GM06990 (cell line): Measurements from ENCODE around the gene TIMM8A.

Experiments
- DNase-seq: peaks from one replicate; pipeline ENCODE4 v3.0.0-alpha.2; 2011; ENCODE audit not compliant: insufficient read length; ENCODE audit errors: extremely low read depth
- H3K27me3 ChIP-seq: replicated peaks from 2 replicates; pipeline ENCODE4 v1.6.0; 2011; ENCODE audit warnings: low read length; ENCODE audit not compliant: control insufficient read depth, insufficient read depth
- H3K36me3 ChIP-seq: 2 replicates; pipeline ENCODE4 v1.5.1; 2011; ENCODE audit warnings: low read length; ENCODE audit not compliant: control insufficient read depth, insufficient read depth
- H3K4me3 ChIP-seq: replicated peaks from 2 replicates; pipeline ENCODE4 v1.5.1; 2011; ENCODE audit warnings: low read depth, mild to moderate bottlenecking, control low read depth, low read length
- TF ChIP-seq, protein P1 (sequence below): IDR thresholded peaks from 2 replicates; pipeline ENCODE4 v1.5.1; 2011; ENCODE audit warnings: low read length, control low read depth, mild to moderate bottlenecking, inconsistent platforms; ENCODE audit not compliant: insufficient read depth, poor library complexity, severe bottlenecking

Gene TIMM8A

DNA sequence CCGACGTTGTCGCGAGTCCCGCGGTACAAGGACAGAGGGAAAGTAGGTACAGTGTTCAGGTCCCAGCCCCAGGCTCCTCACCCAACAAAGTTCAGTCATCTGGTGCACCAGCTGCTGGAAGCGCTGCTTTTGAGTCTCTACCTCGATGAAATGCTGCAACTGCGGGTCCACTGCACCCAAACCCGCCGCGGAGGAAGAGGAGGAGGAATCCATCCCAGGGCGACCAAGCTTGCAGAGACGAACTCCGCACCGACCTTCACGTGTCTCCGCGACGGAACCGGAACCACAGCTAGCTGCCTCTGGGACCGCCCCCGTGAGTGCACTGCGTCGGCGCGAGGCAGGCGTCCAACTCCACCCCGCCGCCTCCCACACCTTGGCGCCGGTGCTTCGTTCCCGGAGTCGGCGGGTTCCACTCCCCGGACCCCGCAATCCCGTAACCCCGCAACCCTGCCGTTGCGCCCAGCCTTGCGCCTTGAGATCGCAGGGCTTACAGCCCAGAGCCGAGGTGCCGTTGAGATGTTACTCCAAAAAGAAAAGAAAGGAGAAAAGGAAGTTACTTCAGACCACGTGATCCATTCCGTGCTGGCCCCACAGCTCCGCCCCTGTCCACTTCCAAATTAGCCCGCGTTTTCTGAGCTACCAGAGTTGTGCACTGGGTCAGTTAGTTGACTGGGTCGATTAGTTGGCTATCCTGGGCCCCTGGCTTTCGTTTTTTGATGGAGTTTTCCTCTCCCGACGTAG lies at the start of gene TIMM8A:
TIMM8A (minus strand) TSS at position 291 of the 741 bp plus-strand sequence; CDS start at position 213, 78 bp downstream.
- Histone ChIP-seq H3K27me3 (no peaks in the 10 kb centered on the region), H3K4me3 (peak within 1 kb of the TSS; percentile 76), H3K36me3 (peaks cover 2% of the 10 kb centered on the region; the same call in 1 of the 2 replicates)
- DNase-seq = peak; percentile 85
- TF ChIP-seq, protein P1, sequence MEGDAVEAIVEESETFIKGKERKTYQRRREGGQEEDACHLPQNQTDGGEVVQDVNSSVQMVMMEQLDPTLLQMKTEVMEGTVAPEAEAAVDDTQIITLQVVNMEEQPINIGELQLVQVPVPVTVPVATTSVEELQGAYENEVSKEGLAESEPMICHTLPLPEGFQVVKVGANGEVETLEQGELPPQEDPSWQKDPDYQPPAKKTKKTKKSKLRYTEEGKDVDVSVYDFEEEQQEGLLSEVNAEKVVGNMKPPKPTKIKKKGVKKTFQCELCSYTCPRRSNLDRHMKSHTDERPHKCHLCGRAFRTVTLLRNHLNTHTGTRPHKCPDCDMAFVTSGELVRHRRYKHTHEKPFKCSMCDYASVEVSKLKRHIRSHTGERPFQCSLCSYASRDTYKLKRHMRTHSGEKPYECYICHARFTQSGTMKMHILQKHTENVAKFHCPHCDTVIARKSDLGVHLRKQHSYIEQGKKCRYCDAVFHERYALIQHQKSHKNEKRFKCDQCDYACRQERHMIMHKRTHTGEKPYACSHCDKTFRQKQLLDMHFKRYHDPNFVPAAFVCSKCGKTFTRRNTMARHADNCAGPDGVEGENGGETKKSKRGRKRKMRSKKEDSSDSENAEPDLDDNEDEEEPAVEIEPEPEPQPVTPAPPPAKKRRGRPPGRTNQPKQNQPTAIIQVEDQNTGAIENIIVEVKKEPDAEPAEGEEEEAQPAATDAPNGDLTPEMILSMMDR = no peak

DNA sequence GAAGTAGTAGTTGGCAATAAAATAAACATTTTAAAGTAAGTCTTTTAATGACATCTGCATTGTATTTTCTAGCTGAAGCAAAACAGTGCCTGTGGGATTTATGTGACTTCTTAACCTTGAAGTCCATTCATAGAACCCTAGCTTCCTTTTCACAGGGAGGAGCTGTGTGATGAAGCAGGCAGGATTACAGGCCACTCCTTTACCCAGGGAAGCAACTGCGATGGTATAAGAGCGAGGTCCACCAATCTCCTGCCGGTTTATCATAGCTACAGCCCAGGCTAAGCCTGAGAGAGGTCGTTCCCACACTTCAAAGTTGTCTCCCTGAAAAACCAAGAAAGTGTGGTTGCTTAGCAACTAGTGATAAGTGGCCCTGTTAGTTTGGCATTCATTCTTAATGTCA lies 49.2 kb upstream of the TIMM8A start:
- DNase-seq = no peak
- H3K4me3 ChIP-seq = no peak overlapping the region
- H3K27me3 ChIP-seq = no peaks in the 10 kb centered on the region
- no peaks in the 10 kb centered on the region; the same call in 1 of the 2 replicates for H3K36me3 ChIP-seq
- TF ChIP-seq, protein P1 = no peak

GRCh38 chrX:101395789-101396188 lies 47.2 kb upstream of the TIMM8A start:
- Histone ChIP-seq H3K27me3 (no peaks in the 10 kb centered on the region), H3K36me3 (no peaks in the 10 kb centered on the region; the same call in 1 of the 2 replicates), H3K4me3 (no peak overlapping the region)
- DNase-seq = no peak
- TF ChIP-seq, protein P1 = no peak

DNA sequence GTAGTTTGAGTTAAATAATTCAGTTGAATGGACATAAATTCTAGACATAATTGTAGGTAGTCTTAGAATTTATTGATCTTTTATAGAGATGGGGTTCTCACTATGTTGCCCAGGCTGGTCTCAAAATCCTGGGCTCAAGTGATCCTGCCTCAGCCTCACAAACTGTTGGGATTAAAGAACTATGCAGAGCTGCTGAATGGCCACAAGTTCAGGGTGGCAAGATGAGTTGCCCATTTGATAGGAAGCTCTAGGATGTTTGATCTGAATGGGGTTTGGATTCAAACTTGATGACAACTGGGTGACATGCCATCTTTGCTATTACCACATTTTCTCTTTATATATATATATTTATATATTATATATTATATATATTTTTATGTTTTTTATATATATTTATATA lies 45.8 kb upstream of the TIMM8A start:
- H3K36me3 ChIP-seq = no peaks in the 10 kb centered on the region; the same call in 1 of the 2 replicates
- TF ChIP-seq, protein P1 = no peak
- no peak for DNase-seq
- no peaks in the 10 kb centered on the region for H3K27me3 ChIP-seq
- no peak overlapping the region for H3K4me3 ChIP-seq

- DNase-seq = no peak
- TF ChIP-seq, protein P1 = no peak
- Histone ChIP-seq H3K4me3 (no peak overlapping the region), H3K36me3 (no peaks in the 10 kb centered on the region; the same call in 1 of the 2 replicates), H3K27me3 (no peaks in the 10 kb centered on the region)
Observed at GRCh38 chrX:101393530-101394305, 45.2 kb upstream of the TIMM8A start.
